HFFc6 (cell line): ENCODE measurements around the gene CTAGE6. TPM values are rescaled to one million over a fixed set of nuclear protein-coding genes. Genes with fewer than 3 reads are reported as not detected.
"Not testable (repeated sequence)": the region's sequence is repeated elsewhere in the genome, so short reads cannot be mapped to it uniquely, and the experiment has no call there.

ENCODE experiments used
- DNase-seq: peaks from one replicate; pipeline ENCODE4 v3.0.0-alpha.2; 2018
- H3K27ac Mint-ChIP-seq: 2 replicates; pipeline ENCODE4 v1.8.0; 2020; ENCODE audit warnings: mild to moderate bottlenecking, mixed read lengths
- H3K27me3 Mint-ChIP-seq: 2 replicates; pipeline ENCODE4 v1.8.0; 2021; ENCODE audit warnings: mild to moderate bottlenecking, moderate library complexity, mixed read lengths; ENCODE audit not compliant: insufficient read depth
- H3K36me3 Mint-ChIP-seq: 2 replicates; pipeline ENCODE4 v1.8.0; 2021; ENCODE audit warnings: low read depth, mixed read lengths
- H3K4me1 Mint-ChIP-seq: 2 replicates; pipeline ENCODE4 v1.8.0; 2020; ENCODE audit warnings: low read depth, mixed read lengths
- H3K4me3 Mint-ChIP-seq: 2 replicates; pipeline ENCODE4 v1.8.0; 2020; ENCODE audit warnings: mild to moderate bottlenecking, moderate library complexity, mixed read lengths
- H3K9me3 Mint-ChIP-seq: 2 replicates; pipeline ENCODE4 v1.8.0; 2020; ENCODE audit warnings: mild to moderate bottlenecking, mixed read lengths
- total RNA-seq, 6 experiments: library from RNA; stranded (reverse); fragmentation: NEBNext Ultra II Directional; extraction: Animal tissue kit (Norgen Biotek cat#: 25700); gene quantifications; 2 replicates in 1 of 6; 3 replicates in 5 of 6; pipeline ENCODE4 v1.2.3, GENCODE V29; 2021

The CTAGE6 gene
- total RNA-seq, 6 experiments from 2014 or later = 0.07 TPM; not detected in 5

DNA sequence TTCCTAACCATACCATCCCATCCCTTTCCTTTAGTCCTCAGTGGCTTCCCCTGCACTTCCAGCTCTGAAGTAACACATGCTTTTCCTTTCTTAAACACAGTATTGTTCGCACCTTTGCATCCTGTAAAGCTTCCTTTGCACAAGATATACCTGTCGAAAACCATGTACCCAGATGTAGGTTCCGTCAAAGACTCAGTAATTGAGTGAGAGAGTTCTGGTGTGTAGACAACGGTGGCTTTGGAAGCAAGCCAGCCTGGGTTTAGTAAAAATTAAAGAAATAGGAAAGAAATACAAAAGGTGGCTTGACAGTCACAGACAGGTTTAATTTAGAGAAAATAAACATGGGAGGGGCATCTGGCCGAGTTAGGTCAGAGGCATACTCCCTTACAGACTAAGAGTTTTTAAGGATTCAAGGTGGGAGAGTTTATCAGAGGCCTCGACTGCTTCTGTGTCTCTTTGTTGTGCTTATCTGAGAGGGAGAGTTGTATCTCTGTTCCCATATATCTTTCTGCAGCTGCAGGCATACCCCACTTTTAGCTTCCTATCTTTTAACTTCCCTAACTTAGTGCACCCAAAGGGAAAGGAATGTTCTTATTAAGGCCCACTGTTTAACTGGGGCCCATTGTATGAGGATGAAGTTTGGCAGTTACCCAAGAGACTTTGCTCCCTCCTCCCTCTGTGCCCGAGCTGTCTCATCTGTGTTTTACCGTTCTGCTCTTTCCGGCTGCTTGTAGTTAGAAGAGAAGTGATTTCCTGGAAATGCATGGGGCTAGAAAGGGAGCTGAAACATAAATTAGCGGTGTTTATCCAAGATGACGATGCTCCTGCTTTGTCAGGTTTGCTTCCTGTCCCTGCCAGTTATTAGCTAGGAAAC lies 42.7 kb downstream of the CTAGE6 start:
- H3K36me3 Mint-ChIP-seq, H3K4me1 Mint-ChIP-seq, H3K9me3 Mint-ChIP-seq, DNase-seq, H3K4me3 Mint-ChIP-seq, H3K27me3 Mint-ChIP-seq, H3K27ac Mint-ChIP-seq: not testable (repeated sequence)

DNA sequence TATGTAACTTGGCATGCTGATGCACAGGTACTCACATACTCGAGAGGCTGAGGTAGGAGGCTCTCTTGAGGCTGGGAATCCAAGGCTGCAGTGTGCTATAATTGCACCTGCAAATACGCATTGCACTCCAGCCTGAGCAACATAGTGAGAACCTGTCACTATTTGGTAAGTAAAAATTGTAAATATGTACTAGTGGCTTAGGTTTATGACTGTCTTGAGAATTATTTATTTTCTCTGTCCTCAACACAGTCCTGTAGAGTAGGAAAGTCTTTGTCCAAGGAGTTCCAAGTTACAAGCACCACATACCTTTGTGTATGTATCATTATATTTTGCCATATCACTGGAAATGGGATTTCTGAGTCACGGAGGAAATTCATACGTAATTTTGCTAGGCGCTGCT lies 45.1 kb downstream of the CTAGE6 start:
- not testable (repeated sequence) for H3K36me3 Mint-ChIP-seq, H3K27ac Mint-ChIP-seq, H3K9me3 Mint-ChIP-seq, H3K4me1 Mint-ChIP-seq, H3K4me3 Mint-ChIP-seq, DNase-seq, H3K27me3 Mint-ChIP-seq

DNA sequence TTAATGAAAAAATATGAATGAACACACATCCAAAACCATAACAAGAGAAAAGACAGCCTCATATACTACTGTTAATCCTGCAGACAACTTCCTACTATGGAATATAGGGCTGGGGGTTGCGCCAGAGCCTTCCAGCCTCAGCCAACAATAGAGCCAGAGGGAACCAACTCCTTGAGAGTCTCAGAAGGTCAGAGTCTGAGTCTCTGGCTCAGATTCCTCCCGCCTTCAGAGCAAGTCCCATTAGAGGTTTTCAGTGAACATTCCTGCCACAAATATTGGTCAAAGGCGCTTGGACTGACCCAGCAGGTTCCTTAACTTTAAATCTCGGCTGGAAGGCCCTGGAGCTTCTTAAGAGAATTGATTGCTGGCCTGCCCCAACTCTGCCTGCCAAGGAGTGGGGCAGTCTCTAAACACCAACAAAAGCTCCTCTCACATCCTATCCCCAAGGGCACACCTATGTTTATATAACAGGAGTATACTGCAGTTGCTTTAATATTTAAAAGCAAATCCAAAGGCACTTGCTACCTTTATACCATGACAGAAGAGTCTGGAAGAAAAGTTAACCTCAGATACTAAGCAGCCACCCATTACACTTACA lies 45.7 kb downstream of the CTAGE6 start:
- not testable (repeated sequence) for H3K9me3 Mint-ChIP-seq, H3K4me1 Mint-ChIP-seq, H3K27me3 Mint-ChIP-seq, H3K36me3 Mint-ChIP-seq, H3K4me3 Mint-ChIP-seq, DNase-seq, H3K27ac Mint-ChIP-seq

DNA sequence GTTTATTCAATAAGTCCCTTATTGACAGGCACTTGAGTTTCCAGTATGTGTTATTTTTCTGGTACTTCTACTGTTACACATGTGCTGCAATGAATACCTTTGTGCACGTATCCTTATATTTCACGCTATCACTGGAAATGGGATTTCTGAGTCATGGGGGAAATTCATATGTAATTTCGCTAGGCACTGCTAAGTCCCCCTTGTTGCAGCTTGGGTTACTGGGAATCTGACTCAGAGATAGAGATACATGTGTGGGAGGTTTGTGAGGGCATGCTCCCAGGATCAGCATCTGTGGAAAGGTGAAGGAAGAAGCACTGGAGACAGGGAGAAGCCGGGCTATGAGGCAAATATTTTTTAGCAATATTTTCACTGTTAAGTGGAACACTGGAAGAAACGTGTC lies 47.6 kb downstream of the CTAGE6 start:
- not testable (repeated sequence) for H3K36me3 Mint-ChIP-seq, H3K4me1 Mint-ChIP-seq, H3K27me3 Mint-ChIP-seq, H3K9me3 Mint-ChIP-seq, H3K27ac Mint-ChIP-seq, H3K4me3 Mint-ChIP-seq, DNase-seq

Other genes with a start within 250 kb of the CTAGE6 start
- under 1 TPM in 3 of 6 experiments, not detected in 3; 0.07 to 0.10 (median 0.08) TPM for gene CTAGE15, start 185.9 kb downstream of the CTAGE6 start, total RNA-seq
- gene TCAF2, start 136.7 kb downstream of the CTAGE6 start, total RNA-seq = 1 to 10 TPM; 1.3 to 2.1 (median 1.3) TPM
- gene TCAF1, start 144.5 kb upstream of the CTAGE6 start, total RNA-seq = 10 to 100 TPM; 57.1 to 90.3 (median 65.1) TPM
- gene OR2F2, start 177.5 kb upstream of the CTAGE6 start, total RNA-seq = not detected
- gene OR2F1, start 197.1 kb upstream of the CTAGE6 start, total RNA-seq = not detected
- gene OR6B1, start 242.6 kb upstream of the CTAGE6 start, total RNA-seq = not detected